WTC11 (cell line): ENCODE results near the gene TUBB4B.

ENCODE experiments used
- ATF3 ChIP-seq: sonication (generic); formaldehyde crosslinking; conservative IDR thresholded peaks from 2 replicates; pipeline ENCODE4 v1.8.1; 2022; ENCODE audit warnings: mild to moderate bottlenecking, missing genetic modification reagents
- CTCF ChIP-seq: fragments of 200-600 bp; IDR thresholded peaks from 2 replicates; pipeline ENCODE4 v1.8.0; 2022; ENCODE audit warnings: antibody characterized with exemption
- ESRRA ChIP-seq: sonication (generic); formaldehyde crosslinking; IDR thresholded peaks from 2 replicates; pipeline ENCODE4 v1.8.1; 2022; ENCODE audit warnings: mild to moderate bottlenecking, missing genetic modification reagents, borderline replicate concordance
- HMGXB4 ChIP-seq: sonication (generic); formaldehyde crosslinking; IDR thresholded peaks from 2 replicates; pipeline ENCODE4 v1.8.1; 2023; ENCODE audit warnings: mild to moderate bottlenecking, moderate library complexity, missing genetic modification reagents
- MAX ChIP-seq: sonication (generic); formaldehyde crosslinking; IDR thresholded peaks from 2 replicates; pipeline ENCODE4 v1.8.0; 2022; ENCODE audit warnings: mild to moderate bottlenecking, missing genetic modification reagents
- NFATC4 ChIP-seq: fragments of 250-450 bp; sonication (Bioruptor Pico); IDR thresholded peaks from 2 replicates; pipeline ENCODE4 v1.9.0; 2021; ENCODE audit warnings: mild to moderate bottlenecking
- NR2C2 ChIP-seq: sonication (generic); formaldehyde crosslinking; IDR thresholded peaks from 2 replicates; pipeline ENCODE4 v1.8.0; 2022; ENCODE audit warnings: mild to moderate bottlenecking, missing genetic modification reagents
- PRDM15 ChIP-seq: sonication (generic); formaldehyde crosslinking; IDR thresholded peaks from 2 replicates; pipeline ENCODE4 v1.8.0; 2022; ENCODE audit warnings: missing genetic modification reagents
- SMAD3 ChIP-seq: sonication (generic); formaldehyde crosslinking; IDR thresholded peaks from 2 replicates; pipeline ENCODE4 v1.8.0; 2022; ENCODE audit warnings: missing genetic modification reagents, mild to moderate bottlenecking, borderline replicate concordance
- USF2 ChIP-seq: sonication (generic); formaldehyde crosslinking; IDR thresholded peaks from 2 replicates; pipeline ENCODE4 v1.8.1; 2023; ENCODE audit warnings: mild to moderate bottlenecking, missing genetic modification reagents, moderate library complexity

- TF ChIP-seq HMGXB4 (CRISPR knock-in tag) (0 out of 2 replicates have a peak, but pooled peaks have one; percentile 3), CTCF (no peak), ATF3 (no peak), ESRRA (CRISPR knock-in tag) (no peak), SMAD3 (CRISPR knock-in tag) (no peak), USF2 (peak; percentile 18; the same call in 1 of the 2 replicates), NFATC4 (CRISPR knock-in tag) (no peak), MAX (CRISPR knock-in tag) (no peak), PRDM15 (CRISPR knock-in tag) (no peak), NR2C2 (CRISPR knock-in tag) (no peak)
These were observed 14.5 kb downstream of the TUBB4B start for GRCh38 chr9:137255448-137256114.
